ENCODE data around the gene NXPH1.

Gene NXPH1

DNA sequence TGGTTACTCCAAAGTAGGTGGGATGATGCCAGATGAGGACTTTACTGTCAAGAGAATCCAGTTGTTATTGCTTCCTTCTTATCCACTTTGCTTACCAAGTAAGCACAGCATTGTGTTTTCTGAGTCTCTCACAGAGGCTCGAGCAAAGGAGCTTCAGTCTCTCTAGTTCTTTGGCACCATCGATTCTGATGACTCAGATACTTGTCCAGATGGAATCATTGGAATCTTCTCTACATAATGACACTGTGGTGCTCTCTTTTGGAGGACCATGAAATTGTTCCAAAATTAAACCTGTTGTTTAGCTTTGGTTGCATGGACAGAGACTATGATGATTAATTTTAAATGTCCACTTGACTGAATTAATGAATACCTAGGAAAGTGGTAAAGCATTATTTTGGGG, 132.6 kb downstream of the NXPH1 start:
- TF ChIP-seq, protein P1, sequence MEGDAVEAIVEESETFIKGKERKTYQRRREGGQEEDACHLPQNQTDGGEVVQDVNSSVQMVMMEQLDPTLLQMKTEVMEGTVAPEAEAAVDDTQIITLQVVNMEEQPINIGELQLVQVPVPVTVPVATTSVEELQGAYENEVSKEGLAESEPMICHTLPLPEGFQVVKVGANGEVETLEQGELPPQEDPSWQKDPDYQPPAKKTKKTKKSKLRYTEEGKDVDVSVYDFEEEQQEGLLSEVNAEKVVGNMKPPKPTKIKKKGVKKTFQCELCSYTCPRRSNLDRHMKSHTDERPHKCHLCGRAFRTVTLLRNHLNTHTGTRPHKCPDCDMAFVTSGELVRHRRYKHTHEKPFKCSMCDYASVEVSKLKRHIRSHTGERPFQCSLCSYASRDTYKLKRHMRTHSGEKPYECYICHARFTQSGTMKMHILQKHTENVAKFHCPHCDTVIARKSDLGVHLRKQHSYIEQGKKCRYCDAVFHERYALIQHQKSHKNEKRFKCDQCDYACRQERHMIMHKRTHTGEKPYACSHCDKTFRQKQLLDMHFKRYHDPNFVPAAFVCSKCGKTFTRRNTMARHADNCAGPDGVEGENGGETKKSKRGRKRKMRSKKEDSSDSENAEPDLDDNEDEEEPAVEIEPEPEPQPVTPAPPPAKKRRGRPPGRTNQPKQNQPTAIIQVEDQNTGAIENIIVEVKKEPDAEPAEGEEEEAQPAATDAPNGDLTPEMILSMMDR (IDR thresholded peaks at IDR 0.05; ENCODE audit: low read depth, low read length) = no peak
- no peak overlapping the region for H3K4me3 ChIP-seq (ENCODE audit: low read depth, low read length)

DNA sequence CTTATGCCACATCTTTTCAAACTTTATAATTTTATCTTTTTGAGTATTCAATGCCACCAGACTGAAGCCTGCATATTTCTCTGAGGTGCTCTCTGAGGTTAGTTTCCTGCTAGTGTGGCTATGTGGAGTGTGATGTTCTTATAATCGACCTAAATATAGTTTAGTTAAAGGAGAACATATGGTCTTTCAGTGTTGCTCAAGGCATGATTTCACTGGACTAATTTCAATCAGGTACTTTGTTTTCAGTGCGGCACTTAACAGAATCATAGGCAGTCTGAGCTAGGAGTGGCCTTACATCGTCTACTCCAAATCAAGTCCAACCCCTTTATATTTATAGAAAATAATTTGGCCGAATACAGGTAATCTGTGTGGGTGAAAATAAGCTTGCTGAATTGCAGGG, 134.2 kb downstream of the NXPH1 start:
- H3K4me3 ChIP-seq (ENCODE audit: low read depth, low read length) = no peak overlapping the region
- TF ChIP-seq, protein P1 (IDR thresholded peaks at IDR 0.05; ENCODE audit: low read depth, low read length) = no peak

DNA sequence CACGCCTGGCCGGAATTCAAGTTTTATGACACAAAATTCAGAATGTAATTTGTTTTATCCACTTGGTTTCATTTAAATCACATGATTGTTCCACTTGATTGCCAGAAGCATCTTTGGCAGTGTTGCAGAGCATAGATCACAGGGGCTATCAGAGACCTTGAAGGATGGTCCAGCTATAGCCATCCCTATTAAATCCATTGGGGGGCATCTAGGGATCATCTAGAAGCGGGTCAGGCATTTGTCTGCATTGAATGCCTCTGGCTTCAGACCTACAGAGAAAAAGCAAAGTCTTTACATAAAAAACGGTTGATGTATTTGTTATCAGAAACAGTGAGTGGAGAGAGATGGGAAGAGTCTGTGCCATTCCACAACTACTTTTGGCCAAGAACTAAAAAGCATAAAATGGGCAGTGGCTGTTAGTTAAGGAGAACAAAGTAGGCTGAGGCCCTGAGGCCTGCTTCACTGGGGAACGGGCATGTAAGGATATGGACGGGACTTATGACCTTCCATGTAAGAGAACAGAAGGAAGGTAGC, 146.3 kb downstream of the NXPH1 start:
- TF ChIP-seq, protein P1 (IDR thresholded peaks at IDR 0.05; ENCODE audit: low read depth, low read length) = no peak

DNA sequence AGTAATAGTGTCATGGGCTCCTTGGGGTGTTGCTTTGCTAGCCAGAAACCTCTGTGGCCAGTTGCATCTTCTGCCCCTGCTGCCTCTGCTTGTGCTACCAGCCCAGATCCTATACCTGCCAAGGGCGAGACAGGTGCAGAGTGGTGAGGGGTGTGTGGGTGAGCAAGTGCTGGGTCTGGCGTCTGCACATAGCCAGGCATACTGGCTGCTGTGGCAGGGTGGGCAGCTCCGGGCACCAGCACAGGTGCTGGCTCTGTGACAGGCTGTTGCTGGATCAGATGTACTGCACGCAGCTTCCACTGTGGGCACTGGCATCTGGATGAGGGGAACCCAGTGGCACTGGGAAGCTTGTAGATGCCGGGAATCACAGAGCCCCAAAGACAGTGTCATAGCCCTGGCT, 148.4 kb downstream of the NXPH1 start:
- TF ChIP-seq, protein P1 (IDR thresholded peaks at IDR 0.05; ENCODE audit: low read depth, low read length) = no peak

More for the DNA sequence above, 146.3 kb downstream of the NXPH1 start:
- no peak overlapping the region for H3K4me3 ChIP-seq (ENCODE audit: low read depth, low read length)

DNA sequence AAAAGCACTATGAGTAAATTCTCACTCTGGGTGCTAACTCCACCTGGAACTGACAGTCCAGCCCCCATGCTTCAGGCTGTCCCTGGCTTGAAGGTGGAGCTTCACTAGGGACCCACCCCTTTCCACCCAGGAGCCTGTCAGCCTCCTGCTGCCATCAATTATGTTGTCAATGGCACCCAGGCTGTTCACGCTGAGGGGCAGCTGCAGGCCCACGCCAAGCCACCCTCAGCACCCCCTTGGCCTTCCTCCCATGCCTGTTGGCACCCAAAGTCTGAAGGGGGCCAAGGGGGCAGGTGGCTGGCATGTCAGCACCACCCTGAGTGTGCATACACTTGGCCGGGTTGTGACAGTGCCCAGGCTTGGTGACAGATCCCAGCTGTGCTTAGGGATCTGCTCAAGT, 149.3 kb downstream of the NXPH1 start:
- no peak overlapping the region for H3K4me3 ChIP-seq (ENCODE audit: low read depth, low read length)
- TF ChIP-seq, protein P1 (IDR thresholded peaks at IDR 0.05; ENCODE audit: low read depth, low read length) = no peak

More for the DNA sequence above, 148.4 kb downstream of the NXPH1 start:
- no peak overlapping the region for H3K4me3 ChIP-seq (ENCODE audit: low read depth, low read length)

DNA sequence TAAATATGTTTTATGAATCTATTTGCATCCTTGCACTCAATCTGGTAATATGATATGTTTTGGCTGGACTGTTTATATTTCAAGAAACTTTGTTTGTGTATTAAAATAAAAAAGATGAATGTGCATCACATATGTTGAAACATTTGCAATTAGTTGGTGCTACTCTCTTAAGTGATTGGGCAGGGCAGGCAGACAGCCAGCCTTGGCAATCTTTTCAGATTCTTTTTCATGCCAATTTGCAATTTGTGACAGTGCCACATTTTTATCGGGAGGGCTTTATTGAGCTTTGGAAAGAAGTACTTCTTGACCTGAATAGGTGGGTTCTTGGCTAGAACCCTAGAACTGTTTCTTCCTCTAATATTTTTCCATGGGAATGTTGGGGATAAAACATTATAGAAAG, 152.2 kb downstream of the NXPH1 start:
- no peak overlapping the region for H3K4me3 ChIP-seq (ENCODE audit: low read depth, low read length)
- TF ChIP-seq, protein P1 (IDR thresholded peaks at IDR 0.05; ENCODE audit: low read depth, low read length) = no peak

DNA sequence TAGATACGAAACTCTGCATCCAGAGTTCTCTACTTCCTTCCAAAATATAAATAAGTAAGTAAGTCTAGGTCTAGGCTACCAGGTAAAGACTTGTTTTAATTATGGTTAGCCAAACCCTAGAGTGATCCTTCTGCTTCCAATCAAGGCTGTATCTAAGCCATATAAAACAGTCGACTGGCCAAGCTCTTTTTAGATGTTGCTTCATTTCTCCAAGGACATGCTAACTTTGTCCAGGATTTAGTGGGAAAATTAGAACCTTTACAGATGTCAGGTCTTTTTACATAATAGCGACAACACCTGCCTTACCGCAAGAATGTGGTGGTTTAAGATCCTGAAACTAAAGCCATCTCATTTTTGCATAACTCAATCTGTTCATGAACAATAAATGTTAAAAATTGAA, 156.8 kb downstream of the NXPH1 start:
- TF ChIP-seq, protein P1 (IDR thresholded peaks at IDR 0.05; ENCODE audit: low read depth, low read length) = no peak
- no peak overlapping the region for H3K4me3 ChIP-seq (ENCODE audit: low read depth, low read length)
